CD4-positive, alpha-beta T cell treated with Interleukin-4 for 1 hour (primary cell): ENCODE results near the gene GIGYF1.
A peak's percentile ranks its signal among the peaks of the same experiment; 100 is the strongest.

Source experiments
- DNase-seq, 2 donors: peaks; one replicate each; pipeline ENCODE4 v3.0.0-alpha.2; 2020 to 2022

The GIGYF1 gene

DNA sequence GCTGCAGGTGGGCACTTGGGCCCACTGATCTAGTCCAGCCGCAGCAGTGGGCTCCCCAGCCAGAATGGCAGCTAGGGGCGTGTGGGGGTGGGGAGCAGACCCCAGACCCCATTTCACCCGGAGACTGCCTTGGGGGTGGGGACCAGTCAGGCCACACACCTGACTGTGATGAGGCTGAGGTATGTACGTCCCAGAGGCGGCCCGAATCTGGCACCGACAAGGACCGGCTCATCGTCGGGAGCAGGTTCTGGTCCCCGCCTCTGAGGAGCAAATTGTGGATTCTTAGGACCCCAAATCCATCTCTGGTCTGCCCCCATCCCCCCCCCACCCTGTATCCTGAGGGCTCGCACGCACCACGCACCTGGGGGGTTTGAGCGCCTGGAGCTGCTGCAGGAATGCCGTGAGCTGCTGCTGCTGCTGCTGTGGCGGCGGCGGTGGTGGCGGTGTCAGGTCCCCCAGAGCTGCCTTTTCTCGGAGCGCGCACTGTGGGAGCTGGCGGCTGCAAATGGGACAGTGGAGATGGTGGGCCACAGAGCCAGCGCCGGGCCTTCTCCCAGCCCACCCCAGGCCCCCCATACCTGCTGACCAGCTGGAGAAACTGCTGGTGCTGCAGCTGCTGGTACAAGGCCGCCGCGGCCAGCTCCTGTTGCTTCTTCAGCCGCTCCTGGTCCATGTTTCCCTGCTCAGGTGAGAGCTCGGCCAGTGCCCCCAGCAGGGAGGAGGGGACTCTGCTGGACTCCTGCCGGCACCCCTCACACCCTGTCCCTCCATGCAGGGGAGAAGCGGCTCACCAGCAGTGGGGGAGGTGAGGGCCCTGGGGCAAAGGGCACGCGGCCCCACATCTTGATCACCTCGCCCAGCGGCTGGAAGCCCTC lies 10.2 kb downstream of the GIGYF1 start:
- no peak for DNase-seq

GRCh38 chr7:100682991-100683658 lies 10.9 kb downstream of the GIGYF1 start:
- DNase-seq, result no peak

DNA sequence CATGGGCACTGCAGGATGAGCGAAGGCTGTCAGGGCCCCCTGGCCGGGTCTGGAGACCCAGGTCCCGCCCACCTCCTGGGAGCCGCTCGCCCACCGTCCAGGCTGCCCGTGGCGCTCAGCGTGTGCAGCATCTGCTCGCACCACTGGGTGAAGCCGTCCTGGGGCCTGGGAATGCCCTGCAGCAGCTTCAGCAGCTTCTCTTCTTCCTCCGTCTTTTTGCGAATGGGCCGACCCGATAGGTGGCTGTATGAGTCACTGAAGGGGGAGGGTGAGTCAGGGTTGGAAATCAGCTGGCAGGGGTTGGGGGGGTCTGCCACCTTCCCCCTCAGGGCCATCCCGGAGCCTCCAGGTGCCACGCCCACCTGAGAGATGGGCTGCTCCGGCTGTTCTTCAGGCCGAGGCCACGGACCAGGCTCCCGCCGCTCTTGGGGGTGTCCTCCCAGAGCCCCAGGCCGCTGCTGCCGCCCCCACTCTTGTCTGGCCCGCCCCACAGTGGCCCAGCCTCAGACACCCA lies 11.8 kb downstream of the GIGYF1 start:
- no peak for DNase-seq

DNA sequence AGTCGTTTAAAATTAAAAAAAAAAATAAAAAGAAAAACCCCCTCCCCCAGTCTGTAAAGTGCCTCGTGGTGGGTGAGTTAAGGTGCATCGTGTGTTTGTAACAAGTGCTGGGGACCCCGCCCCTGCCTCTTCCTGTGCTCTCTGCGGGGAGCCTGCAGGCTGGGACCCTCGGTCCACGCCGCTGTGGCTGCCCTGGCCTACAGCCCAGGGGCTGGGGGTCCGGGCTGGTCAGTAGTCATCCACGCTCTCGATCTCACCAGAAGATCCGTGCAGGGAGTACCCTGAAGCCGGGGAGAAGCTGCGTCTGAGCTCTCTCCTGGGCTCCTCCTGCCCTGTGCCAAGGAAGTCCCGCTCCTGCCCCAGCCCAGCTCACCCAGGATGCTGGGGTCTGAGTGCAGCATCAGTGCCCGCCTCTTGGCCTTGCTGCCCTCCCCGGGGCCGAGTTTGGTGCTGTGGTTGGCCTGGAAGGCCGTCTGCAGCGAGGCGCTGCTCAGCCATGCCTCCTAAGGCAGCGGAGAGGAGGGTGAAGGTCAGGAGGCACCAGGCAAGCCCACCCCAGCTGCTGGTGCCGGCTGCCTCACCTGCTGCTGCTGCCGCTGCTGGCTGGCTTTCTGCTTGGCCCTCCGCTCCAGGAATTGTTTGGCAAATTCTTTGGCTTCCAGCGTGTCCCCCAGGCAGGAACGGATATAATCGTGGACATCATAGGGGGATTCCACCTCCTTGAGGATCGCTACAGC lies 12.4 kb downstream of the GIGYF1 start:
- no peak for DNase-seq

DNA sequence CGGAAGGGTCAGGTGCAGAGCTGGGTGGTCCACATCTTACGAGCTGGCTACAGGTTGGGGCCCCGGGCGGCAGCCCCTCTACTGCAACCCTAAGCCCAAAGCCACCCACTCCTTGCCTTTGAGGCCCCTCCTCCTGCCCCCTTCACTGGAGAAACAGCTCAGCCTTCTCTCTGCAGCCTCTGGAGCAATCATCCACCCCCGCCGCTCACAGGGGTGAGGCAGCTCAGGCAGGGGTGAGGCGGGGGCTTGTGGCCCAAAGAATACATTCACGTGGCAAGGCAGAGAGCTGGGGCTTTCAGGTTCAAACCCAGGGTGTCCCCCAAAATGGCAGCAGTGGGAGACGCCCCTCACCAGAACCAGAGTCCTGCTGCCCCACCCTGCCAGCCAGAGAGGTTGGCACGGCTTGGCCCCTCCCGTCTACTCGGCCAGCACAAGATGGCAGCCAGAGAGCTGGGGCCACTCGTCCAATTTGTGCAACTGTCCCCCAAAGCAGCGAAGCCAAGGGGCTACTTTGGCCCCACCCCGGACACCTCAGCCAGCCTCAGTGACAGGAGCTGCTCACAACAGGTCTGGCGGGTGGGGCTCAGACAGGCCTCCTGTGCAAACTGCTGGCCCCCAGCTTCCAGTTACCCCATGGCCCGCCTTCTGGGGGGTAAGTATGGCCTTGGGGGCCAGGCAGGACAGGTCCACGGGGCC lies 13.3 kb downstream of the GIGYF1 start:
- DNase-seq, result no peak

GRCh38 chr7:100679927-100680575 lies 14.0 kb downstream of the GIGYF1 start:
- DNase-seq, result peak in 1 of 2 donors; percentile 34

DNA sequence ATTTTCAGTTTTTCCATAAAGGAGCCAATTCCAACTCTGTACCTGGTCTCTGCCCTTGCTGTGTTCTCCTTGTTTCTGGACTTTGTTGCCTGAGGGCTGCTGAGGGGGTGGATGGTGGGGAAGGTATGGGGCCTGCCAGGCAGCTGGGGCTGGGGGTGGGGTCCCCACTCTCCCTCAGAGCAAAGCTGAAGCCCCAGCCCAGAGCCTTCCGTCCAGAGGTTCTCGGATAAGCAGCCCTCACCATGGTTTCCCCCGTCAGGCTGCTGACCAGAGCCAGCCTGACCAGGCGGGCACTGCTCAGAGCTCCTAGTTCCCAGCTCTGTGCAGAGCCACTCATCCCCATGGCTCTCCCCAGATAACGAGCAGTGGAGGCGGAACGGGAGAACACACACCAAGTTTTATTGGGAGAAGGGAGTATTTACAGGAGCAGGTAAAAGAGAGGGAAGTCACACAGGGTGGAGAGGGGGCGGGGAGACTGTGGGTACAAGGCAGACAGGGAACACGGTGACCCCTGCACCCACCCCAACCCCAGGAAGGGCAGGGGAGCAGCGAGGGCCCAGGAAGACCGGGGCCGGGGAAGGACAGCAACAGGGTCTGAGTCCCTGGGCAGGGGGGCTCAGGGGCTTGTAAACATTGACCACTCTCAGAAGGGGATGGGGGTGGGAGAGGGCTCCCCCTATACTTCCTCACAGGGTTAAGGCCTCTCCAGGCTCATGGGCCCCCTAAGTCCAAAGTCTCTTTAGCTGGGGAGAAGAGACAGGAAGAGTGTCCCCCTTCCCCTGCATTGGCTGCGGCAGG lies 14.7 kb downstream of the GIGYF1 start:
- no peak for DNase-seq

GRCh38 chr7:100678291-100678984 lies 15.6 kb downstream of the GIGYF1 start:
- DNase-seq, result no peak

DNA sequence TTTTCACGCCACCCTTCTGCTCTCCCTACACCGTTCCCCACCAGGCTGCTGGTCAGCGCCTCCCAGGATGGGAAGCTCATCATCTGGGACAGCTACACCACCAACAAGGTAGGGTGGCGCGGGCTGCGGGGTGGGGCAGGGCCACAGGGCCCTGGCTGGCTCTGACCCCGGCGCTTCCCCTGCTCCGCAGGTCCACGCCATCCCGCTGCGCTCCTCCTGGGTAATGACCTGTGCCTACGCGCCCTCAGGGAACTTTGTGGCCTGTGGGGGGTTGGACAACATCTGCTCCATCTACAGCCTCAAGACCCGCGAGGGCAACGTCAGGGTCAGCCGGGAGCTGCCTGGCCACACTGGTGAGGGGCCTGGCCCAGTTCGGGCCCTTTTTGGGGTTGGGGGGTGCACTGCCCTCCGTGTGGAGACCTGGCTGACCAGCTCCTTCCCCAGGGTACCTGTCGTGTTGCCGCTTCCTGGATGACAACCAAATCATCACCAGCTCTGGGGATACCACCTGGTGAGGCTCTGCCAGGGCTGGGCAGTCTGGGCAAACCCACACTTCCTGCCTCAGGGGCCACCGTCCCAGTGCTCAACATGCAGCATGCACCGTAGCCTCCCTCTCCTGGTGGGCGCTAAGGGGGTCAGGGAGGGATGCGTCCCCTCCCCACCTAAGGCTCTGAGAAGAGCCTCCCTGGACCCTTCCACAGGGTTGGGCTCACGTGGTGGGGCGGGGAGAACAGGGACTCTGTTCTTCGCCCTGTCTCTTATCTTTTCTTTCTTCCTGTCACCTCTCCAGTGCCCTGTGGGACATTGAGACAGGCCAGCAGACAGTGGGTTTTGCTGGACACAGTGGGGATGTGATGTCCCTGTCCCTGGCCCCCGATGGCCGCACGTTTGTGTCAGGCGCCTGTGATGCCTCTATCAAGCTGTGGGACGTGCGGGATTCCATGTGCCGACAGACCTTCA lies 16.5 kb downstream of the GIGYF1 start:
- DNase-seq, result no peak

- DNase-seq, result no peak
Measured at GRCh38 chr7:100676501-100677306, 17.3 kb downstream of the GIGYF1 start.

- DNase-seq, result peak; percentile 96 to 97
Measured at GRCh38 chr7:100675581-100676350, 18.3 kb downstream of the GIGYF1 start.

GRCh38 chr7:100675105-100675451 lies 19.0 kb downstream of the GIGYF1 start:
- no peak for DNase-seq

GRCh38 chr7:100674411-100675104 lies 19.5 kb downstream of the GIGYF1 start:
- peak in 1 of 2 donors; percentile 20 for DNase-seq

- peak in 1 of 2 donors; percentile 51 for DNase-seq
Measured at GRCh38 chr7:100673942-100674410, 20.1 kb downstream of the GIGYF1 start.

GRCh38 chr7:100673302-100673941 lies 20.6 kb downstream of the GIGYF1 start, which contains the start of gene GNB2:
Gene GNB2, plus strand, starts transcription at chr7:100673740. Its CDS starts 2,526 bp downstream, at chr7:100676266.
- DNase-seq, result peak; percentile 99
